Right renal cortex interstitium (tissue), 3 donors: Measurements from ENCODE around the gene TUBB3. TPM values are rescaled to one million over a fixed set of nuclear protein-coding genes. Genes with fewer than 3 reads are reported as not detected.

Experiments used
- polyA plus RNA-seq, 3 donors: library from polyadenylated mRNA; unstranded; fragments of 120-200 nt; gene quantifications; one replicate each; pipeline ENCODE4 v1.2.1, GENCODE V29; 2013; ENCODE audit not compliant: insufficient read length in 3 of 3

The TUBB3 gene
- polyA plus RNA-seq, 3 donors = 6.4 to 10.3 (median 7.6) TPM

Other genes starting within 250 kb of the TUBB3 start
- 10 to 100 TPM; 79.6 to 97.3 (median 83.1) TPM for gene CDK10, start 236.7 kb upstream of the TUBB3 start, polyA plus RNA-seq
- gene SPATA2L, start 221.6 kb upstream of the TUBB3 start, polyA plus RNA-seq = 1 to 10 TPM; 4.7 to 5.7 (median 5.6) TPM
- 1 to 10 TPM; 7.5 to 9.3 (median 9.2) TPM for gene VPS9D1, start 202.4 kb upstream of the TUBB3 start, polyA plus RNA-seq
- gene ZNF276, start 201.8 kb upstream of the TUBB3 start, polyA plus RNA-seq = 10 to 100 TPM; 19.0 to 22.6 (median 20.2) TPM
- gene FANCA, start 106.7 kb upstream of the TUBB3 start, polyA plus RNA-seq = 10 to 100 TPM; 17.7 to 19.9 (median 18.7) TPM
- 10 to 100 TPM in 1 of 3 donors, 1 to 10 TPM in 2; 9.3 to 10.2 (median 9.5) TPM for gene SPIRE2, start 94.9 kb upstream of the TUBB3 start, polyA plus RNA-seq
- gene TCF25, start 49.8 kb upstream of the TUBB3 start, polyA plus RNA-seq = 100 to 1,000 TPM; 119 to 127 (median 127) TPM
- gene MC1R, start 4.5 kb upstream of the TUBB3 start, polyA plus RNA-seq = 1 to 10 TPM; 1.9 to 3.2 (median 3.1) TPM
- gene DEF8, start 25.4 kb downstream of the TUBB3 start, polyA plus RNA-seq = 10 to 100 TPM; 34.4 to 35.5 (median 35.2) TPM
- gene DBNDD1, start 96.1 kb downstream of the TUBB3 start, polyA plus RNA-seq = 10 to 100 TPM in 1 of 3 donors, 1 to 10 TPM in 2; 8.9 to 11.0 (median 9.8) TPM
- under 1 TPM; 0.11 to 0.22 (median 0.11) TPM for gene PRDM7, start 154.0 kb downstream of the TUBB3 start, polyA plus RNA-seq